ENCODE results near the gene CNTNAP5. TPM values are rescaled to one million over a fixed set of nuclear protein-coding genes. Genes with fewer than 3 reads are reported as not detected.

CNTNAP5 gene
- total and polyA plus RNA-seq, 2 of the 13 experiments (the other 11 are each of a cell fraction or from before 2014, with no cell fraction given) = not detected

DNA sequence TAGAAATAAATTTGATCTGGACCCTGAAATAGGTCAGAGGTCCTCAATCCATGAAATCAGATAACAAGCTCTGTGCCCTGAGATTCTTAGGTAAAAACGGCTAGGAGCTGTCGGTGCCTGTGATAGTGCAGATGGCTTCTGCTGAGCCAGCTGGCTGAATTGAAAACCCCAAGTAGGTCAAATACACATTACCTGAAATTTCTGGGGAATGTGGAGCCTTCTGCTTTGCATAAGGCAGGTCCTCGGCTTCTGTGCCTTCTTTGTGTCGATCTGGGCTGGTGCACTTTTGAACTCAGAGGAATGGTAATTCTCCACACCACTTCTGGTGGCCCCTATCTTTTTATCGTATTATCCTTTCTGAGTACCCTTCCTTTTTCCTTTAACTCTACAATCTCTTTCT is 66.6 kb downstream of the CNTNAP5 start:
- H3K9ac ChIP-seq (ENCODE audit: insufficient read depth, low read depth, low read length) = no peak overlapping the region
- DNase-seq (ENCODE audit: low spot score) (no peak), FAIRE-seq (no peak), ATAC-seq (no peak)
- H4K20me1 ChIP-seq (ENCODE audit: insufficient read depth, low read length) = no peaks in the 10 kb centered on the region
- CTCF ChIA-PET (ENCODE audit: low intra/inter-chr PET ratio, low total read pairs) = no interaction called here
- TF ChIP-seq ZNF263 (CRISPR knock-in tag; IDR thresholded peaks at IDR 0.05) (no peak), TOE1 (CRISPR knock-in tag; IDR thresholded peaks at IDR 0.05) (no peak), ZNF235 (CRISPR knock-in tag; IDR thresholded peaks at IDR 0.05; ENCODE audit: borderline replicate concordance) (no peak), ZNF713 (CRISPR knock-in tag; IDR thresholded peaks at IDR 0.05) (no peak), PRPF4 (IDR thresholded peaks at IDR 0.05; ENCODE audit: low read depth, low read length, poor library complexity, severe bottlenecking) (no peak), ZBTB8A (CRISPR knock-in tag; IDR thresholded peaks at IDR 0.05; ENCODE audit: borderline replicate concordance, low read depth) (no peak), TGIF2 (CRISPR knock-in tag; IDR thresholded peaks at IDR 0.05) (no peak), ZKSCAN1 (IDR thresholded peaks at IDR 0.05; ENCODE audit: low read length) (no peak), YEATS2 (CRISPR knock-in tag; IDR thresholded peaks at IDR 0.05; ENCODE audit: borderline replicate concordance) (no peak), RFXAP (CRISPR knock-in tag; IDR thresholded peaks at IDR 0.05; ENCODE audit: borderline replicate concordance) (no peak)
- TF ChIP-seq, protein P1, sequence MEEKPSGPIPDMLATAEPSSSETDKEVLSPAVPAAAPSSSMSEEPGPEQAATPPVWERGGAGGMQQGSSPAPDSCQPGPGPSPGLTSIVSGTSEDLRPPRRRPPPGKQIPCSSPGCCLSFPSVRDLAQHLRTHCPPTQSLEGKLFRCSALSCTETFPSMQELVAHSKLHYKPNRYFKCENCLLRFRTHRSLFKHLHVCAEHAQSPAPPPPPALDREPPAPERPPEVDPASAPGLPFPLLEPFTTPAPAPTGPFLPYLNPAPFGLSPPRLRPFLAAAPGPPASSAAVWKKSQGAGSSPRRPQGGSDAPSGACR (CRISPR knock-in tag; IDR thresholded peaks at IDR 0.05) = no peak
- TF ChIP-seq, protein P2, sequence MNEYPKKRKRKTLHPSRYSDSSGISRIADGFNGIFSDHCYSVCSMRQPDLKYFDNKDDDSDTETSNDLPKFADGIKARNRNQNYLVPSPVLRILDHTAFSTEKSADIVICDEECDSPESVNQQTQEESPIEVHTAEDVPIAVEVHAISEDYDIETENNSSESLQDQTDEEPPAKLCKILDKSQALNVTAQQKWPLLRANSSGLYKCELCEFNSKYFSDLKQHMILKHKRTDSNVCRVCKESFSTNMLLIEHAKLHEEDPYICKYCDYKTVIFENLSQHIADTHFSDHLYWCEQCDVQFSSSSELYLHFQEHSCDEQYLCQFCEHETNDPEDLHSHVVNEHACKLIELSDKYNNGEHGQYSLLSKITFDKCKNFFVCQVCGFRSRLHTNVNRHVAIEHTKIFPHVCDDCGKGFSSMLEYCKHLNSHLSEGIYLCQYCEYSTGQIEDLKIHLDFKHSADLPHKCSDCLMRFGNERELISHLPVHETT (CRISPR knock-in tag; conservative IDR thresholded peaks at IDR 0.05) = no peak
- TF ChIP-seq, protein P3, sequence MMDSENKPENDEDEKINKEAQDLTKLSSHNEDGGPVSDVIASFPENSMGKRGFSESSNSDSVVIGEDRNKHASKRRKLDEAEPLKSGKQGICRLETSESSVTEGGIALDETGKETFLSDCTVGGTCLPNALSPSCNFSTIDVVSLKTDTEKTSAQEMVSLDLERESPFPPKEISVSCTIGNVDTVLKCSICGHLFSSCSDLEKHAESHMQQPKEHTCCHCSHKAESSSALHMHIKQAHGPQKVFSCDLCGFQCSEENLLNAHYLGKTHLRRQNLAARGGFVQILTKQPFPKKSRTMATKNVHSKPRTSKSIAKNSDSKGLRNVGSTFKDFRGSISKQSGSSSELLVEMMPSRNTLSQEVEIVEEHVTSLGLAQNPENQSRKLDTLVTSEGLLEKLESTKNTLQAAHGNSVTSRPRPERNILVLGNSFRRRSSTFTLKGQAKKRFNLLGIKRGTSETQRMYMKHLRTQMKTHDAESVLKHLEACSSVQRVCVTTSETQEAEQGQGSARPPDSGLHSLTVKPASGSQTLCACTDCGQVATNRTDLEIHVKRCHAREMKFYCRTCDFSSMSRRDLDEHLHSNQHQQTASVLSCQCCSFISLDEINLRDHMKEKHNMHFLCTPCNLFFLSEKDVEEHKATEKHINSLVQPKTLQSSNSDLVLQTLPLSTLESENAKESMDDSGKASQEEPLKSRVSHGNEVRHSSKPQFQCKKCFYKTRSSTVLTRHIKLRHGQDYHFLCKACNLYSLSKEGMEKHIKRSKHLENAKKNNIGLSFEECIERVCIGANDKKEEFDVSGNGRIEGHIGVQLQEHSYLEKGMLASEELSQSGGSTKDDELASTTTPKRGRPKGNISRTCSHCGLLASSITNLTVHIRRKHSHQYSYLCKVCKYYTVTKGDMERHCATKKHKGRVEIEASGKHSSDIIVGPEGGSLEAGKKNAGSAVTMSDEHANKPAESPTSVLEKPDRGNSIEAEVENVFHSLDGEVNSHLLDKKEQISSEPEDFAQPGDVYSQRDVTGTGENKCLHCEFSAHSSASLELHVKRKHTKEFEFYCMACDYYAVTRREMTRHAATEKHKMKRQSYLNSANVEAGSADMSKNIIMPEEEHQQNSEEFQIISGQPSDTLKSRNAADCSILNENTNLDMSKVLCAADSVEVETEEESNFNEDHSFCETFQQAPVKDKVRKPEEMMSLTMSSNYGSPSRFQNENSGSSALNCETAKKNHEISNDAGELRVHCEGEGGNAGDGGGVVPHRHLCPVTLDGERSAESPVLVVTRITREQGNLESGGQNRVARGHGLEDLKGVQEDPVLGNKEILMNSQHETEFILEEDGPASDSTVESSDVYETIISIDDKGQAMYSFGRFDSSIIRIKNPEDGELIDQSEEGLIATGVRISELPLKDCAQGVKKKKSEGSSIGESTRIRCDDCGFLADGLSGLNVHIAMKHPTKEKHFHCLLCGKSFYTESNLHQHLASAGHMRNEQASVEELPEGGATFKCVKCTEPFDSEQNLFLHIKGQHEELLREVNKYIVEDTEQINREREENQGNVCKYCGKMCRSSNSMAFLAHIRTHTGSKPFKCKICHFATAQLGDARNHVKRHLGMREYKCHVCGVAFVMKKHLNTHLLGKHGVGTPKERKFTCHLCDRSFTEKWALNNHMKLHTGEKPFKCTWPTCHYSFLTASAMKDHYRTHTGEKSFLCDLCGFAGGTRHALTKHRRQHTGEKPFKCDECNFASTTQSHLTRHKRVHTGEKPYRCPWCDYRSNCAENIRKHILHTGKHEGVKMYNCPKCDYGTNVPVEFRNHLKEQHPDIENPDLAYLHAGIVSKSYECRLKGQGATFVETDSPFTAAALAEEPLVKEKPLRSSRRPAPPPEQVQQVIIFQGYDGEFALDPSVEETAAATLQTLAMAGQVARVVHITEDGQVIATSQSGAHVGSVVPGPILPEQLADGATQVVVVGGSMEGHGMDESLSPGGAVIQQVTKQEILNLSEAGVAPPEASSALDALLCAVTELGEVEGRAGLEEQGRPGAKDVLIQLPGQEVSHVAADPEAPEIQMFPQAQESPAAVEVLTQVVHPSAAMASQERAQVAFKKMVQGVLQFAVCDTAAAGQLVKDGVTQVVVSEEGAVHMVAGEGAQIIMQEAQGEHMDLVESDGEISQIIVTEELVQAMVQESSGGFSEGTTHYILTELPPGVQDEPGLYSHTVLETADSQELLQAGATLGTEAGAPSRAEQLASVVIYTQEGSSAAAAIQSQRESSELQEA (CRISPR knock-in tag; IDR thresholded peaks at IDR 0.05; ENCODE audit: not compliant biosample characterization) = no peak
- no peaks in the 10 kb centered on the region for H3K79me2 ChIP-seq (ENCODE audit: insufficient read depth, low read length)
- POLR2A ChIA-PET = no interaction called here
- in situ Hi-C loops (cut with HindIII; ENCODE audit: extremely low pct_ligation_motif_present, low pct_unique_long_range_greater_than_20kb) (no loop called here), intact Hi-C loops (cut with micrococcal nuclease; ENCODE audit: unreplicated experiment) (no loop called here)
- WGBS (ENCODE audit: low lambda C conversion rate) = 4% methylated on average over 5 of the region's 5 CpGs
- peaks cover 5% of the 10 kb centered on the region; the same call in 1 of the 2 replicates for H3K9me3 ChIP-seq (ENCODE audit: low read length)
- H3K27me3 ChIP-seq (ENCODE audit: control insufficient read depth in 1 of 2, insufficient read depth in 2 of 2, low read length in 2 of 2) = no peaks in the 10 kb centered on the region
- H3K4me1 ChIP-seq (ENCODE audit: insufficient read depth, low read length) = no peaks in the 10 kb centered on the region
- H3K4me3 ChIP-seq (replicated peaks in 1 of 3; ENCODE audit: insufficient read depth in 1 of 3, low read depth in 2 of 3, low read length in 3 of 3) = no peak overlapping the region
- H3K36me3 ChIP-seq (replicated peaks in 1 of 2; ENCODE audit: control insufficient read depth in 1 of 2, insufficient read depth in 2 of 2, low read length in 2 of 2) = no peaks in the 10 kb centered on the region
- H3K4me2 ChIP-seq (ENCODE audit: low read depth, low read length) = no peak overlapping the region
- BruUV-seq (replicated peaks) = no TSS peak
- no peak overlapping the region for H3K27ac ChIP-seq (ENCODE audit: extremely low read length, insufficient read depth, low read length)
- H2AFZ ChIP-seq (ENCODE audit: low read length) = no peak overlapping the region
